Measurements from ENCODE around the gene SLC5A9. TPM values are rescaled to one million over a fixed set of nuclear protein-coding genes. Genes with fewer than 3 reads are reported as not detected.

Gene SLC5A9
- total RNA-seq, 1 experiment from 2014 or later = not detected

- Histone ChIP-seq H2AFZ (ENCODE audit: low read depth, low read length, poor library complexity, severe bottlenecking) (no peak overlapping the region), H3K4me2 (ENCODE audit: low read length) (no peak overlapping the region), H3K9ac (ENCODE audit: low read length) (no peak overlapping the region), H3K79me2 (ENCODE audit: insufficient read depth, low read length) (no peaks in the 10 kb centered on the region), H3K4me1 (ENCODE audit: control insufficient read depth in 1 of 2, insufficient read depth in 2 of 2, low read length in 2 of 2) (no peaks in the 10 kb centered on the region), H3K9me2 (ENCODE audit: insufficient read depth) (no peaks in the 10 kb centered on the region), H3K27ac (ENCODE audit: low read depth, low read length) (no peak overlapping the region), H3K4me3 (replicated peaks in 1 of 2; ENCODE audit: low read depth in 1 of 2, low read length in 2 of 2) (no peak overlapping the region), H4K20me1 (ENCODE audit: insufficient read depth) (no peaks in the 10 kb centered on the region), H3K36me3 (ENCODE audit: control insufficient read depth in 1 of 2, insufficient read depth in 2 of 2, low read length in 2 of 2) (no peaks in the 10 kb centered on the region), H3K9me3 (ENCODE audit: control insufficient read depth in 1 of 2, insufficient read depth in 1 of 2, low read depth in 1 of 2, low read length in 2 of 2) (no peaks in the 10 kb centered on the region), H3K27me3 (ENCODE audit: insufficient read depth, low read length) (no peaks in the 10 kb centered on the region)
- ATAC-seq (peak; percentile 90), DNase-seq (ENCODE audit: low read depth, low spot score) (no peak)
- BruUV-seq (replicated peaks) = no TSS peak
- ChIA-PET CTCF (interaction anchor here (0.9 kb wide), 1 partner anchor 25 kb away, joined by 4 read pairs; no protein-coding TSS in a partner anchor), RAD21 (ENCODE audit: low non-redundant PET in 1 of 2, low total read pairs in 2 of 2, uncharacterized antibody in 2 of 2, unreplicated experiment in 2 of 2) (no interaction called here), POLR2A (no interaction called here)
- no peak for TF ChIP-seq POLR2A (IDR thresholded peaks at IDR 0.05; ENCODE audit: borderline replicate concordance, extremely low read depth, insufficient read depth, insufficient read length)
- TF ChIP-seq JUND (IDR thresholded peaks at IDR 0.05) = no peak
- TF ChIP-seq RAD21 (IDR thresholded peaks at IDR 0.05; ENCODE audit: low read depth) = no peak
- peak in 2 of 3 experiments; percentile 34; a peak in 3 of 6 replicates for TF ChIP-seq CTCF (IDR thresholded peaks at IDR 0.05 in 2 of 3, conservative IDR thresholded peaks at IDR 0.05 in 1 of 3; ENCODE audit: borderline replicate concordance in 1 of 3, insufficient read depth in 1 of 3, low read depth in 2 of 3, low read length in 2 of 3)
- intact Hi-C loops (cut with micrococcal nuclease) = no loop called here
These were observed 5.6 kb downstream of the SLC5A9 start for GRCh38 chr1:48228156-48228555.

- POLR2A ChIA-PET = no interaction called here
- no TSS peak for BruUV-seq (replicated peaks)
These were observed 6.8 kb downstream of the SLC5A9 start for GRCh38 chr1:48229317-48229716.

More at GRCh38 chr1:48229317-48229716, 6.8 kb downstream of the SLC5A9 start:
- no peak overlapping the region for H3K27ac ChIP-seq (ENCODE audit: low read depth, low read length)
- ChIA-PET CTCF (no interaction called here), RAD21 (ENCODE audit: low non-redundant PET in 1 of 2, low total read pairs in 2 of 2, uncharacterized antibody in 2 of 2, unreplicated experiment in 2 of 2) (no interaction called here)
- H3K4me1 ChIP-seq (ENCODE audit: control insufficient read depth in 1 of 2, insufficient read depth in 2 of 2, low read length in 2 of 2) = no peaks in the 10 kb centered on the region
- DNase-seq (ENCODE audit: low read depth, low spot score) (no peak), ATAC-seq (no peak)
- no peak for TF ChIP-seq CEBPB (IDR thresholded peaks at IDR 0.05; ENCODE audit: low read depth)
- no peak for TF ChIP-seq EGR1 (IDR thresholded peaks at IDR 0.05; ENCODE audit: low read depth)
- no peak for TF ChIP-seq CTCF (IDR thresholded peaks at IDR 0.05 in 2 of 3, conservative IDR thresholded peaks at IDR 0.05 in 1 of 3; ENCODE audit: borderline replicate concordance in 1 of 3, insufficient read depth in 1 of 3, low read depth in 2 of 3, low read length in 2 of 3)
- no peak for TF ChIP-seq EZH2phosphoT487 (IDR thresholded peaks at IDR 0.05; ENCODE audit: borderline replicate concordance)
- no peak for TF ChIP-seq JUND (IDR thresholded peaks at IDR 0.05)
- no peak for TF ChIP-seq TCF7L2 (IDR thresholded peaks at IDR 0.05; ENCODE audit: borderline replicate concordance, extremely low read depth, insufficient read depth, insufficient read length)
- no peak overlapping the region for H2AFZ ChIP-seq (ENCODE audit: low read depth, low read length, poor library complexity, severe bottlenecking)
- no peaks in the 10 kb centered on the region for H3K36me3 ChIP-seq (ENCODE audit: control insufficient read depth in 1 of 2, insufficient read depth in 2 of 2, low read length in 2 of 2)
- no peaks in the 10 kb centered on the region for H3K79me2 ChIP-seq (ENCODE audit: insufficient read depth, low read length)
- no peaks in the 10 kb centered on the region for H4K20me1 ChIP-seq (ENCODE audit: insufficient read depth)
- no peak overlapping the region for H3K9ac ChIP-seq (ENCODE audit: low read length)
- no peaks in the 10 kb centered on the region for H3K9me3 ChIP-seq (ENCODE audit: control insufficient read depth in 1 of 2, insufficient read depth in 1 of 2, low read depth in 1 of 2, low read length in 2 of 2)
- H3K4me3 ChIP-seq (replicated peaks in 1 of 2; ENCODE audit: low read depth in 1 of 2, low read length in 2 of 2) = no peak overlapping the region
- no peaks in the 10 kb centered on the region for H3K27me3 ChIP-seq (ENCODE audit: insufficient read depth, low read length)
- H3K4me2 ChIP-seq (ENCODE audit: low read length) = no peak overlapping the region
- no peaks in the 10 kb centered on the region for H3K9me2 ChIP-seq (ENCODE audit: insufficient read depth)
- intact Hi-C loops (cut with micrococcal nuclease) = no loop called here

Data from HCT116 (cell line).